Mesodermal cell (in vitro differentiated cells): Measurements from ENCODE around the gene SSMEM1.
"Not testable (repeated sequence)": the region's sequence is repeated elsewhere in the genome, so short reads cannot be mapped to it uniquely, and the experiment has no call there.

Experiments used
- H3K27ac ChIP-seq: 2 replicates; pipeline ENCODE4 v1.7.0; 2013; ENCODE audit warnings: mild to moderate bottlenecking, low read depth, low read length, moderate library complexity; ENCODE audit not compliant: severe bottlenecking
- H3K36me3 ChIP-seq: 2 replicates; pipeline ENCODE4 v1.7.1; 2013; ENCODE audit warnings: mild to moderate bottlenecking, low read length, moderate library complexity; ENCODE audit not compliant: control insufficient read depth, insufficient read depth
- H3K4me1 ChIP-seq: one replicate; pipeline ENCODE4 v1.7.1; 2013; ENCODE audit warnings: mild to moderate bottlenecking, low read length; ENCODE audit not compliant: insufficient read depth, control insufficient read depth, poor library complexity, severe bottlenecking
- H3K4me3 ChIP-seq: 2 replicates; pipeline ENCODE4 v1.7.0; 2013; ENCODE audit warnings: low read length, control low read depth, mild to moderate bottlenecking; ENCODE audit not compliant: insufficient read depth, poor library complexity, severe bottlenecking; ENCODE audit errors: extremely low read depth
- H3K9me3 ChIP-seq: 2 replicates; pipeline ENCODE4 v1.7.1; 2013; ENCODE audit warnings: mild to moderate bottlenecking, low read length, moderate library complexity; ENCODE audit not compliant: control insufficient read depth
- WGBS, 2 experiments: methylation state at CpG; one replicate each; pipeline ENCODE4 v1.1.5; 2013; ENCODE audit warnings: missing lambda C conversion rate in 2 of 2; ENCODE audit not compliant: insufficient coverage in 2 of 2; 5-methylcytosine and 5-hydroxymethylcytosine counted together

SSMEM1 gene

DNA sequence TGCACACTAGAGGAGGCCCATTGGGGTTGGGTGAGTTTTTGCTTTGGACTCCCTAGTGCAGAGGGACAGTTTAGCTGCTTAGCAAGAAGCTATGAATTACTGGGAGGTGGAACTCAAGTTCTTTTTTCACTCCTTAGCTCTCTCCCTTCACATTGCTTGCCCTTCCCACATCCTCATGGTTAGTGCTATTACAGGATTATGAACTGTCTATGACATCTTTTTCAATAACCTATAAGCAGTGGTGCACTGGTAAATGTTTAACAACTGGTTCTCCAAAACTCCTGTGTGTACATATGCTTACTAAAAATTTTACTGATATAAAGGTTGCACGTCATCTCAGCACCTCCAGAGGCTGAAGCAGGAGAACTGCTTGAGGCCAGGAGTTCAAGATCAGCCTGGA lies 6.2 kb downstream of the SSMEM1 start:
- 67 to 75% methylated on average over 1 of the region's 1 CpG for WGBS, 2 experiments
- no peaks in the 10 kb centered on the region for H3K36me3 ChIP-seq
- H3K27ac ChIP-seq, result no peak overlapping the region
- H3K9me3 ChIP-seq, result no peaks in the 10 kb centered on the region
- peaks cover 3% of the 10 kb centered on the region for H3K4me1 ChIP-seq
- H3K4me3 ChIP-seq, result no peak overlapping the region

DNA sequence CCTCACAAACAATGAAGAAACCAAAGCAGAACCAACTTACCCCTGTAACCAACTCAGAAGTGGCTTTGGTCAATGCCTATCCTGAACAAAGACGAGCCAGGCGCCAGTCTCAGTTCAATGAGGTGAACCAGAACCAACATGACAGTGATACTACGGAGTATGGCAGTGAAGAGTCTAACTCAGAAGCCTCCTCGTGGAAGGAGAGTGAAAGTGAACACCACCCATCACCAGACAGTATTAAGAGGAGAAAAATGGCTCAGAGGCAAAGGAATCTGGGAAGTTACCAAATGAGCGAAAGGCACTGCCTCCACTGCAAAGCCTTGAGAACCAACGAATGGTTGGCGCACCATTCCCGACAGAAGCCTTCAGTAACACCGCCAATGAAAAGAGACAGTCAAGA lies 8.4 kb downstream of the SSMEM1 start:
- no peaks in the 10 kb centered on the region for H3K4me1 ChIP-seq
- H3K4me3 ChIP-seq, result no peak overlapping the region
- WGBS, 2 experiments, result 92 to 96% methylated on average over 3 to 7 of the region's 9 CpGs
- no peak overlapping the region for H3K27ac ChIP-seq
- peaks cover 5% of the 10 kb centered on the region for H3K9me3 ChIP-seq
- H3K36me3 ChIP-seq, result no peaks in the 10 kb centered on the region

DNA sequence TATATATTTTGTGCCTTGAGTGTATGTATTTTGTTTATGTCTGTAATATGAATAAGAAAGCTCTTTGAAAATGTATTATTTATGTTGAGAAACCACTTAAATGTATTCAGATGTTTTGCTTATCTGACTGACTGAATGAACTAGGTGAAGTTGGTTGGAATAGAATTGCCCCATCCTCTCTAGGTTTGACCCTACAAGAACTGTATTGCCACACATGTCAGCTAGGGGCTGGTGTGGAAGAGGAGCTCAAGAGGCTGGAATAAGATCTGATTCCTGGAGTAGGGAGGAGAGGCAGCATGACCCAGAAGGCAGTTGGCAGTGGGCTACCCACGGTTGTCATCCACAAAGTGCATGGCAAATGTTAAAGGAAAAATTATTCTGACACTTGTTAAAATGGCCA lies 9.1 kb downstream of the SSMEM1 start:
- peaks cover 5% of the 10 kb centered on the region for H3K9me3 ChIP-seq
- H3K4me3 ChIP-seq, result no peak overlapping the region
- H3K27ac ChIP-seq, result no peak overlapping the region
- WGBS, 2 experiments, result 83 to 100% methylated on average over 1 of the region's 1 CpG
- no peaks in the 10 kb centered on the region for H3K4me1 ChIP-seq
- no peaks in the 10 kb centered on the region for H3K36me3 ChIP-seq

DNA sequence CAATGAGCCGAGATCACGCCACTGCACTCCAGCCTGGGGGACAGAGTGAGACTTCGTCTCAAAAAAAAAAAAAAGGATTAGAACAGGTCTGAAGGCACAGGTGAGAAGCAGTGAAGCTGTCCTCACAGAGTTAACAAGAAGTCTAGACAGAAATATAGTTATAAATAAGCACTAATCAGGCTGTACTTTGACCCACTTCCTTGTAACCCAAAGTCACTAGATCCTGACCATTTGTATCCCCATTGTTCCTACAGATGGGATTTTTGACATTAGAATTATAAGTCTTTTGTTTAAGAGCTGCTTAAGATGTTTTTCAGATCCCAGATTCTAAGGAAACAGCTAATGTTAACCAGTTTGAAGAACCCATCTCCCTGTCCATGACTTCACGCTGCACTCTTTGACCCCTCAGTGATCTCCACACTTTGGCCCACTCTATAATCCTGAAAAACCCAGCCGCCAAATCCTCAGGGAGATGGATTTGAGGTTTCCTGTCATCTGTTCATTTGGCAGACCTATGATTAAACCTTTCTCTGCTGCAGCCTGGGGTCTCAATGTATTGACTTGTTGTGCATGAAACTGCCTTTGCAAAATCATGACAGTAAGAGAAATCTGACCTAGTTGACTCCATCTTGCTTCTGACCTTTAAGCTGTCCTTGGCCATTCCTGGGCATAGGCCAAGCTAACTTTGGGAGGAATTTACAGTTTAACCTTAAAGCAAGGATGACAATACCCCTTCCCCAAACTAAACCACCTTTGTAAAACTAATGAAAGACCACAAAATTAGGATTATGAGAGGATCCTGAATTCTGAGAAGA lies 11.4 kb downstream of the SSMEM1 start:
- WGBS, 2 experiments, result 98 to 100% methylated on average over 2 to 5 of the region's 5 CpGs
- Histone ChIP-seq H3K36me3 (no peaks in the 10 kb centered on the region), H3K4me1 (no peaks in the 10 kb centered on the region), H3K4me3 (no peak overlapping the region), H3K27ac (no peak overlapping the region), H3K9me3 (peaks cover 5% of the 10 kb centered on the region)

- WGBS, 2 experiments, result 92 to 97% methylated on average over 5 to 9 of the region's 9 CpGs
- H3K9me3 ChIP-seq, result peaks cover 5% of the 10 kb centered on the region
Observed at GRCh38 chr7:130219871-130220270, 12.2 kb downstream of the SSMEM1 start.

DNA sequence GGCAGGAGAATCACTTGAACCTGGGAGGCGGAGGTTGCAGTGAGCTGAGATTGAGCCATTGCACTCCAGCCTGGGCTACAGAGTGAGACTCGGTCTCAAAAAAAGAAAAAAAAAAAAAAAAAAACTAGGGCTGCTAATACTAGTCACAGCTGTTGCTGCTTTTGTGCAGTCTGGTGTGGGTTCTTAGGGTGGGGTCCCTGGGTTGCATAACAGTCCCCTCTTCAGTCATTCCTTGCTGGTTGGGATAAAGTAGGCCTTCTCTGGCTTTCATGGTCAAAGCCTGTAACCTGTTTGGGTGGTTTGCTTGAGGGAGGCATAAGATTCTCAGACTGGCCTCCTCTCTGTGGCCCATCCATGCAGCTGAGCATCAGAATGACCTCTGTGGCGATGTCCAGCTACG lies 14.1 kb downstream of the SSMEM1 start:
- Histone ChIP-seq H3K4me1 (no peaks in the 10 kb centered on the region), H3K27ac (no peak overlapping the region), H3K36me3 (no peaks in the 10 kb centered on the region), H3K4me3 (no peak overlapping the region), H3K9me3 (peaks cover 12% of the 10 kb centered on the region)
- WGBS, 2 experiments, result 86 to 97% methylated on average over 3 to 4 of the region's 4 CpGs

More at GRCh38 chr7:130219871-130220270, 12.2 kb downstream of the SSMEM1 start:
- Histone ChIP-seq H3K36me3 (no peaks in the 10 kb centered on the region), H3K27ac (no peak overlapping the region), H3K4me1 (no peaks in the 10 kb centered on the region), H3K4me3 (no peak overlapping the region)

GRCh38 chr7:130223646-130224045 lies 16.0 kb downstream of the SSMEM1 start:
- no peak overlapping the region for H3K27ac ChIP-seq
- WGBS, 2 experiments, result 100% methylated on average over 1 of the region's 1 CpG; no CpG with 5 or more reads in 1 of the 2 experiments
- H3K4me3 ChIP-seq, result no peak overlapping the region
- H3K9me3 ChIP-seq, result peaks cover 12% of the 10 kb centered on the region
- no peaks in the 10 kb centered on the region for H3K4me1 ChIP-seq
- no peaks in the 10 kb centered on the region for H3K36me3 ChIP-seq

GRCh38 chr7:130224210-130224609 lies 16.6 kb downstream of the SSMEM1 start:
- H3K36me3 ChIP-seq, result no peaks in the 10 kb centered on the region
- WGBS, 2 experiments, result 67 to 71% methylated on average over 1 of the region's 5 CpGs
- no peak overlapping the region for H3K4me3 ChIP-seq
- peaks cover 12% of the 10 kb centered on the region for H3K9me3 ChIP-seq
- no peaks in the 10 kb centered on the region for H3K4me1 ChIP-seq
- no peak overlapping the region for H3K27ac ChIP-seq

DNA sequence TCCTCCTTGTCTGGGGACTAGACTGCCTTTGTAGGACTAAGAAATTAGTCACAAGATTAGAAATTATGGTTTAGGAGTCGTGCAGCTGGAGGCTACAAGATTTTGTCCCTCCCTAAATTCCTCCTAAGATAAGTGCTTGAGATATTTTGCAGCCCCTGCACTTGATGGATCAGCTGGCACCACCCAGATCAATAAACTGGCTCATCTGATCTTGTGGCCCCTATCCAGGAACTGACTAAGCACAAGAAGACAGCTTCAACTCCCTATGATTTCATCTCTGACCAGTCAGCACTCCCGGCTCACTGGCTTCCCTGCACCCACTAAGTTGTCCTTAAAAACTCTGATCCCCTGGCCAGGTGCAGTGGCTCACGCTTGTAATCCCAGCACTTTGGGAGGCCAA lies 17.3 kb downstream of the SSMEM1 start:
- not testable (repeated sequence) for H3K4me3 ChIP-seq, H3K36me3 ChIP-seq, H3K27ac ChIP-seq, H3K9me3 ChIP-seq, H3K4me1 ChIP-seq
- 84 to 96% methylated on average over 3 of the region's 3 CpGs for WGBS, 2 experiments

DNA sequence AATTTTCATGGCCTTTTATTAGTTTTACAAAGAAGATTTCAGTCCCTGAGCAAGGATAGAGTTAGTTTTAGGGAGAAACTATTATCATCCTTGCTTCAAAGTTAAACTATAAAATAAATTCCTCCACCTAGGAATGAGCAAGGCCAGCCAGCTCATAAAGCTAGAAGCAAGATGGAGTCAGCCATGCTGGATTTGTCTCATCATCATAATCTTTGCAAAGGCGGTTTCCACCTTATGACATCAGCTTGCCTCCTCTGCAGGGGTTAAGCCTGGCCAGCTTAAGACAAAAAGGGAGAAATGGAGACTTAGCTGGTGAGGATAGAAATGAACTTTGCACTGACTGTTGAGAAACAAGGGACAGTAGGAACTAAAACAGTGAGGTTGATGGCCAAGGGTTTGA lies 18.7 kb downstream of the SSMEM1 start:
- H3K4me1 ChIP-seq, result no peaks in the 10 kb centered on the region
- no peak overlapping the region for H3K27ac ChIP-seq
- 100% methylated on average over 1 of the region's 1 CpG for WGBS, 2 experiments
- no peaks in the 10 kb centered on the region for H3K36me3 ChIP-seq
- H3K4me3 ChIP-seq, result no peak overlapping the region
- peaks cover 7% of the 10 kb centered on the region for H3K9me3 ChIP-seq

- Histone ChIP-seq H3K4me3 (no peak overlapping the region), H3K4me1 (no peaks in the 10 kb centered on the region), H3K36me3 (no peaks in the 10 kb centered on the region), H3K9me3 (peaks cover 7% of the 10 kb centered on the region), H3K27ac (no peak overlapping the region)
- WGBS, 2 experiments, result no CpG with 5 or more reads among the region's 1 CpG
Observed at GRCh38 chr7:130227883-130228575, 20.4 kb downstream of the SSMEM1 start.
